Measurements from ENCODE around the gene FLOT1.

The FLOT1 gene

DNA sequence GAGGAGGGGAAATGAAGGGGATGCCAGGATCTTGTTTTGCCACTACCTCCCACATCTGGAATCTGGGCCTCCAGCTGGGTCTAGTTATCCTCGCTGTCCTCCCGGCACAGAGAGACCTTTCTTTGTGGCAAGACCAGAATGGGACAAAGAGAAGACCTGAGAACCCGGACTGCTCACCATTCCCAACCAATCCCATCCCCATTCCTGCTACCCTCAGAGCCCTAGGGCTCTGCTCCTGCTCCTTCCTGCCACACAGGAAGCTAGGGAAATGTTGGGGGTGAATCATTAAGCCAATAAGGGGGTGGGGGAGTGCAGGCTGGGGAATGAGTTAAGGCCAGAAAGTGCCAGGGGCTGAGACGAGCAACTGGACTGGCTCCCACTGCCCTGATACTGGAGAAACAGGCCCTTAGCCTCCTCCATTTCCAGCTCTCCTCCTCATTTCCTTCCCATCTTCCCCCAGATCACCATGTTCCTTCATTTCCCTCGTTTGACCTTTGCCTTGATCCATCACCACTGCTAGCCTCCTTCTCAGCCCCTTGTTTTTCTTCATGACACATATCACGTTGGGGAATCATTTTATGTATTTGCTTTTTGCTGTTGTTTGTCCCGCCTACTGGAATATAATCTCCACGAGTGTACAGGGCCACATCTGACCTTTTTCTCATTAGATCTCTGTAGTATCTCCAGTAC lies 6.5 kb upstream of the FLOT1 start:
- H3K4me3 ChIP-seq (ENCODE audit: low read depth, low read length): no peak overlapping the region
- H3K36me3 ChIP-seq: no peaks in the 10 kb centered on the region
- no peaks in the 10 kb centered on the region for H3K27me3 ChIP-seq
- H3K4me1 ChIP-seq: peaks cover 15% of the 10 kb centered on the region
- TF ChIP-seq, protein P1, sequence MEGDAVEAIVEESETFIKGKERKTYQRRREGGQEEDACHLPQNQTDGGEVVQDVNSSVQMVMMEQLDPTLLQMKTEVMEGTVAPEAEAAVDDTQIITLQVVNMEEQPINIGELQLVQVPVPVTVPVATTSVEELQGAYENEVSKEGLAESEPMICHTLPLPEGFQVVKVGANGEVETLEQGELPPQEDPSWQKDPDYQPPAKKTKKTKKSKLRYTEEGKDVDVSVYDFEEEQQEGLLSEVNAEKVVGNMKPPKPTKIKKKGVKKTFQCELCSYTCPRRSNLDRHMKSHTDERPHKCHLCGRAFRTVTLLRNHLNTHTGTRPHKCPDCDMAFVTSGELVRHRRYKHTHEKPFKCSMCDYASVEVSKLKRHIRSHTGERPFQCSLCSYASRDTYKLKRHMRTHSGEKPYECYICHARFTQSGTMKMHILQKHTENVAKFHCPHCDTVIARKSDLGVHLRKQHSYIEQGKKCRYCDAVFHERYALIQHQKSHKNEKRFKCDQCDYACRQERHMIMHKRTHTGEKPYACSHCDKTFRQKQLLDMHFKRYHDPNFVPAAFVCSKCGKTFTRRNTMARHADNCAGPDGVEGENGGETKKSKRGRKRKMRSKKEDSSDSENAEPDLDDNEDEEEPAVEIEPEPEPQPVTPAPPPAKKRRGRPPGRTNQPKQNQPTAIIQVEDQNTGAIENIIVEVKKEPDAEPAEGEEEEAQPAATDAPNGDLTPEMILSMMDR (IDR thresholded peaks at IDR 0.05; ENCODE audit: low read depth, low read length): no peak
- DNase-seq: no peak
- H3K9me3 ChIP-seq: no peaks in the 10 kb centered on the region

DNA sequence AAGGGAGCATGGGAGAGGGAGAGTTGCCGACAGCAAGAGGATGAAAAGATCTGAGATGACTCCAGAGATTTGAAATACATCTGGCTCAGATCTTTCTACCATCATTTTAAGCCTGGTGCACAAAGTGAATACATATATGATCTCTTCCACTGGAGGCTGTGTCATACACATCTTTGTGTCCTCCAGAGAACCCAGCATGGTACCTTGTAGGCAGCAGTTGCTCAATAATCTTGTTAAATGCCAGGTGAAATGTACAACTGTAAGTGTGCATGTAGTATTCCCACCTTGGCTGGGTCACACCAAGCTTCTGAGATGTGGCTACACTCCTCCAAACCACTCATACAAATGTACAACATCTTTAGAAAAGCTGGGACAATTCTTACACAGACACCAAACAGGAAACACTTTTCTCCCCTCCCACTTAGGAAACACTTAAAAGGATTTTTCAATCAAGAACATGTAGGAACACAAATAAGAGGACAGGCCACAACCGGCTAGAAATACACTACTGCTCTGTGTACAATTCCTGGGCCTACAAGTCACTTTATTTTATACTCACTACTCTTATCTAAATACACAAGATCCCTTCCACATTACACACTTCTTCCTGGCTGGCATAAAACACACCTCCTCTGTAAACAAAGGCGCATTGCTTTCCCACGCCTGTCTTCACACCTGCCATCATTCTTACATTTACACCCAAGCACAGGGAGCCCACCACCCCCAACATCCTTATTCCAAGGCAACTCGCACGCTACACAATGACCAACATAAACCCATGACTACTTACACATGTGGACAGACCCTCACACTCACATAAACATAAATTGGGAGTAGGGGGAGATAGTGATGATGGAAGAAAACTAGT lies 5.6 kb upstream of the FLOT1 start:
- no peak for DNase-seq
- peaks cover 15% of the 10 kb centered on the region for H3K4me1 ChIP-seq
- TF ChIP-seq, protein P1 (IDR thresholded peaks at IDR 0.05; ENCODE audit: low read depth, low read length): no peak
- no peaks in the 10 kb centered on the region for H3K36me3 ChIP-seq
- H3K9me3 ChIP-seq: no peaks in the 10 kb centered on the region
- H3K27me3 ChIP-seq: no peaks in the 10 kb centered on the region
- H3K4me3 ChIP-seq (ENCODE audit: low read depth, low read length): no peak overlapping the region

DNA sequence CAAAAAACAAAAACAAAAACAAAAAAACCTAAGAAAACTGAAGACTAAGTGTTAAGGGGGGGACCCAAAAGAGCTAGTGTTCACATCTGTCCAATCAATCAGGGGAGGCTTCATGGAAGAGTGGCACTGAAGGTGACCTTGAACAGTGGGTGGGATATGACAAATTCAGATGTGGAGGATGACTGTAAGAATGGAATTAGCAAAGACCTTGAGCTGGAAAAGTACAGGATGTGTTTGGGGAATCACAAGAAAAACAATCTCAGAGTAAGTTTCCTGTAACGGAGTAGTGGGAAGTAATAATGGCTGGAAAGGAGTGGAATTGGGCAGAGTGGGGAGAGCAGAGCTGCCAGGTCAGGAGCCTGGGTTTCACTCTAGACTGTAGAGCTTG lies 4.8 kb upstream of the FLOT1 start:
- H3K4me3 ChIP-seq (ENCODE audit: low read depth, low read length): no peak overlapping the region
- no peaks in the 10 kb centered on the region for H3K27me3 ChIP-seq
- no peak for DNase-seq
- H3K9me3 ChIP-seq: no peaks in the 10 kb centered on the region
- no peaks in the 10 kb centered on the region for H3K36me3 ChIP-seq
- H3K4me1 ChIP-seq: peaks cover 12% of the 10 kb centered on the region; the same call in 1 of the 2 replicates
- TF ChIP-seq, protein P1 (IDR thresholded peaks at IDR 0.05; ENCODE audit: low read depth, low read length): no peak

DNA sequence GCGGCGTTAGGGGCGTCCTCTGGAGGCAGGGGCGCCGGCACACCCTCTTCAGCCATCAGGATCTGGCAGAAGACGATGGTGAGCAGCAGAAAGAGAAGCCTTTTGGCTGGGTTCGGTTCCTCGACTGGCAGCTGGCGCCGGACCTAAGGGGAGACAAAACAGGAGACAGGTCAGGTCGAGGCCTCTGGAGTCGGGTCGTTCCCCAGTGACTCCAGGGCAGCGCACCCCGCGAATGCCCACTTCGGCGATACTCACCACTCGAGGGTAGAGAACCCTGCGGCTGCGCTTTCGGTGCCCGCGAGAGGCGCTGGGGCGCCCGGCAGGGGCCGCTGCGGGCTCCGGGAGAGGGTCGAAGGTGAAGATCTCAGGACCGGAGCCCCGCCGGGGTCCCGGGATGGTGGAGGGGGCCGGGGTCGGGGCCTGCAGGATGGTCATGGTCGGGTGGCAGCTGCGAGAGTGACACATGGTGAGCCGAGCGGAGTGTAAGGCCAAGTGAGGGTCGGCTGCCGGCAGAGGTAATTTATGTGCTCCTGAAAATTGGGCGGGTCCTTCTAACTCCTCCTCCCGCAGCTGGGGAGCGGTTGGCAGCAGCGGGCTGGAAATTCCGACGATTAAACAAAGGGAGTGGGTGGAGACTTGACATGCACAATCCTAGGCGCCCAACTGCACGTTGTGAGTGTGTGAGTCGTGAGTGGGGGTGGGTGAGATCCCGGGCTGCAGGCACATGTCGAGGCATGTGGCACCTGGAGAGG lies 1.7 kb upstream of the FLOT1 start, which contains the start of gene IER3:
IER3 (minus strand) TSS at position 494 of the 752 bp plus-strand sequence; CDS start at position 465, 29 bp downstream.
- peak; percentile 53 for DNase-seq
- H3K4me1 ChIP-seq: peaks cover 5% of the 10 kb centered on the region; the same call in 1 of the 2 replicates
- peak within 1 kb of the TSS; percentile 93 for H3K4me3 ChIP-seq (ENCODE audit: low read depth, low read length)
- no peaks in the 10 kb centered on the region for H3K27me3 ChIP-seq
- peaks cover 16% of the 10 kb centered on the region for H3K36me3 ChIP-seq
- no peaks in the 10 kb centered on the region for H3K9me3 ChIP-seq
- TF ChIP-seq, protein P1 (IDR thresholded peaks at IDR 0.05; ENCODE audit: low read depth, low read length): peak; percentile 47

DNA sequence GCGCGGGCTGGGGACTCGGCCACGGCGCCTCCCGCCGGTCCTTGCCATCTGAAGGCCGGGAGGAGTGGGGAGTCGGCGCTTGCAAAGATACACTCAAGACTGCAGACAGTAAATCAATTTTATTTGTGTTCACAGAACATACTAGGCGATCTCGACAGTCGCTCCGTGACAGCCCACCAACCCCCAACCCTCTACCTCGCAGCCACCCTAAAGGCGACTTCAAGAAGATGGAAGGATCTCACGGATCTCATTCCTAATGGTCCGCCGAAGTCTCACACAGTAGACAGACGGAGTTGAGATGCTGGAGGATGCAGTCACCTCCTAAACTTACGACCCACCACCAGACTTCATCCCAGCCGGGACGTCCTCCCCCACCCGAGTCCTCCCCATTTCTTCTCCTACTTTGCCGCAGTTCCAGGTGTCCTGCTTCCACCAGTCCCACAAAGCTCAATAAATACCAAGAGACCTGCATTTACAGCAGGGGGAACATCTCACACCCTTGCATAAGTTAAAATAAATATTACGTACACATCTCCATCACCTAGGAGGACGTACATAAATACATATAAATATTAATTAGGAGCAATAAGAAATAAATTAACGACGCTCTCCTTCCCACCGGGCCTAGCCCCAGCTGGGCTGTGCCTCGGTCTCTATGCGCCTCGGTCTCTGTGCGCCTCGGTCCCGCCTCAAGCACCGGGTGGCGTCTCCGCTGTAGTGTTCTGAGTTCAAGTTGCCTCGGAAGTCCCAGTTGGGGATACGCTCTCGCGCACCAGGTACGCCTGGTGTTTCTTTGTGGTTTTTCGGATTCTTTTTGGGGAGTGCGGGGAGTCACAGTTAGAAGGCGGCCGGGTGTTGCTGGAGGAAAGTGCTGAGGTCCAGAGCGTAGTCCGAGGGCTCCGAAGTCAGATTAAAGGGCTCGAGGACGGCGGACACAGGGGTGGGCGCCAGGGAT lies 889 bp upstream of the FLOT1 start:
- Histone ChIP-seq H3K27me3 (no peaks in the 10 kb centered on the region), H3K4me1 (peaks cover 5% of the 10 kb centered on the region; the same call in 1 of the 2 replicates), H3K36me3 (peaks cover 24% of the 10 kb centered on the region), H3K9me3 (no peaks in the 10 kb centered on the region), H3K4me3 (ENCODE audit: low read depth, low read length) (peak overlapping the region; percentile 93)
- TF ChIP-seq, protein P1 (IDR thresholded peaks at IDR 0.05; ENCODE audit: low read depth, low read length): no peak
- no peak for DNase-seq
